Endometrium (tissue), 2 donors: ENCODE measurements around the gene TAS1R2.
"Not testable (repeated sequence)": the region's sequence is repeated elsewhere in the genome, so short reads cannot be mapped to it uniquely, and the experiment has no call there.

Experiments used
- FAIRE-seq: peaks from 2 replicates; lab custom pipeline; 2012; peaks lifted over from hg19 to GRCh38; lab: Jason Lieb, UNC
- donor health status: control.
- donor health status: control.

Gene TAS1R2

DNA sequence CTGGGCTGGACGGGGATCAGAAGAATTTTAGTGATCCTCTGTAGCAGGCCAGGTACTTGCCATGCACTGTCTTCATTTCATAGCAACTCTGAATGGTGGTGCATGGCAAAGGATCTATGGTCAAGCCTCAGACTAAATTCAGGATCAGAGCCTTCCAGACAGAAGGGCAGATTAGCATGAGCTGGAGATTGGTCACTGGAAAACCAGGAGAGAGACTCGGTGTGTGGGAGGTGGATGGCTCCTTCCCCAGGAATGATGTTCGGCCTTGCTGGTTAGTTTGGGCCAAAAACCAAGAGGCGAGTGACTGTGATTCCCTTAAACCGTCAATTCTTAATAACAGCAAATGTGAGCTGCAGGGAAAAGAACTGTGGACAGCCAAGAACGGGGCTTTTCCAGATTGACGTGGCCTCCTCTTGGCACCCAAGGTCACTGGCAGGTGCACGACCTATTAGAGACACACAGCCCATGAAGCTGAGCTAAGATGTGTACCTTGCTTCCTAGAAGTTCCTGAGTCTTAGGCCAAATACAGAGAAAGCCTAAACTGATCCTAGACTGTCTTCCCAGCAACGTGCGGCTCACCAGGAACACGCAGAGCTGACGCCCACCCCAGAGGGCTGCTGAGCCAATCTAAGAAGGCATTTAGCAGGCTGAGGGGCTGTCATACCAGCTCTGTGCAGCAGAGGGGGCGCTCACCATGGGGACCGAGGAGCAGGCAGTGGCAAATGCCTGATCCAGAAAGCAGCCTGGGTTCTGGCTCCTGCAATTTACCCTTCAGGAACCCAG lies 24.4 kb upstream of the TAS1R2 start:
- no peak for FAIRE-seq

DNA sequence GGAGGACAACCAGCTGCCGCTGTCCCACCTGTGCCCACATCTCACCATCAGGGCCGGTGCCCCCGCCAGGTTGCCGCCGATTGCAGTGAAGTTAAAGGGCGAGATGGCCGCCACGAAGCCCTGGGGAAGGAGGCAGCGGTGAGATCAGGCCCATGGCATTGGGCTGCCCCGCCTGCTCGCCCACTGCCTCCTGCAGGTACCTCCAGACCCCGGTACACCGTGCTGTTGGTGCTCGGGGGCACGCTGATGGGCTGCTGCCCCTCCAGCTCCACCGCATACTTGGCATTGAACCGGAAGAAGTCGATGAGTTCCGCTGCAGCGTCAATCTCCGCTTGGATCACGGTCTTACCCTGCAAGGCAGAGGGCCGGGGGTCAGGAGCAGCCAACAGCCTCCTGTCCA lies 23.6 kb upstream of the TAS1R2 start:
- FAIRE-seq: no peak

DNA sequence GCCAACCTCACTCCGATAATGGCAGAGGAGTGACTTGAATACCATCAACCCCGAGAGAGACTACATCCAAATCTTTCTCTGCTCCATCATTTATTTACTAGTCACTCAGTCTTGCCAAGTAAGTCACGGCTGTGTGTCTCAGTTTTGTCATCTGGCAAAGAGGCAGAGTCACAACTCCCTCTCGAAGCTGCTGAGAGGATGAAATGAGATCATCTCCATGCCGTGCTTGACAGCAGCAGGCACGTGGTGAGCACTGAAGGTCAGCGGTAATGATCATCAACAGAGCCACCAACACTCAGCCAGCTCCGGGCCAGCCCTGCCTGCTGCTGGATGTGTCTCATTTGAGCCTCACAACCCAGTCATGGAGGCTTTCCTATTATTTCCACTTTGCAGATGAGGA lies 23.0 kb upstream of the TAS1R2 start:
- no peak for FAIRE-seq

DNA sequence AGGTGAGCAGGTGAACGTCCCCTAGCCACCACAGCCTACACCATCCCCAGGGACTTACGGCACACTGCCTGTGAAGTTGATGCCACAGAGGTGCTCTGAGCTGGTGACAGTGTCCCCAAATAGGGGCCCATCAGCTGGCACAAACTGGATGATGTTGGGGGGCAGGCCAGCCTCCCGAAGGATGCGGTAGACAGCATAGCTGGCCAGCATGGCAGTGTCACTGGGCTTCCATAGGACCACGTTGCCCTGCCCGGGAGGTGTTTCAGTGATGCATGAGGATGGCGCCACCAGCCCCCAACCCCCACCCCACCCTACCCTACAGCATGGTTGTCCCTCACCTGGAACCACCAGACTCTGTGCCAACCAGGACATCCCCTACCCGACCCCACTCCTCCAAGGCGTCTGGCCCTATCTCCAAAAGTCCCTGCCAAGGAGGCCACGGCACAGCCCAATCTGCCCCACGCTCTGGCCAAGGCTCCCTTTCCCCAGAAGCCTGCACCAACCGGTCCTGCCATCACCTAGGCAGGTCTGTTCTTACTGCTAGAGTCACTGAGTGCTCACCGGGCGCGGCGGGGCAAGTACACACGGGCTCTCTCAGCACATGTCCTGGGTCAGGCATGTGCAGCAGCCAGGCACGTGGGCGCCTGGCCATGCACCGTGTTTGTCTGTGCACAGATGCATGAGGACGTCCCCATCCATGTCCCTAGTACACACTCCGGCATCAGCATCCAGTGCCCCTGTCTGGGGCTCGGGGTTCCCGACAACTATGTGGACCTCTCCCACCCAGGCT lies 22.4 kb upstream of the TAS1R2 start:
- no peak for FAIRE-seq

DNA sequence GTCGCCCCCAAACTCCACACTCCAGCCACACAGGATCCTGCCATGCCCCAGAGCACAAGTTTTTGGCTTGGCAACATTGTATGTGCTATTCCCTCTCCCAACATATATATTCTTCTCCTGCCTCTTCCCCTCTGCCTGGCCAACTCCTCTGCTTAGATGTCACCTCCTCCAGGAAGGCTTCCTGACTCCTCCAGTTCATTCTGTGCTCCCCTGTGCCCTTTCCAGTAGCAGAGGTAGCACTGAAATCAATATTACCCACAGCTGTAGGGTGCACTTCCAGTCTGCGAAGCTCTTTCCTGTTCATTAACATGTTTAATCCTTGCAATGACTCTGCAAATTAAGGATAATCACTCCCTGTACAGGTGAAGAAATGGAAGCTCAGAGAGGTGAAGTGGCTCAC lies 21.7 kb upstream of the TAS1R2 start:
- FAIRE-seq: no peak

DNA sequence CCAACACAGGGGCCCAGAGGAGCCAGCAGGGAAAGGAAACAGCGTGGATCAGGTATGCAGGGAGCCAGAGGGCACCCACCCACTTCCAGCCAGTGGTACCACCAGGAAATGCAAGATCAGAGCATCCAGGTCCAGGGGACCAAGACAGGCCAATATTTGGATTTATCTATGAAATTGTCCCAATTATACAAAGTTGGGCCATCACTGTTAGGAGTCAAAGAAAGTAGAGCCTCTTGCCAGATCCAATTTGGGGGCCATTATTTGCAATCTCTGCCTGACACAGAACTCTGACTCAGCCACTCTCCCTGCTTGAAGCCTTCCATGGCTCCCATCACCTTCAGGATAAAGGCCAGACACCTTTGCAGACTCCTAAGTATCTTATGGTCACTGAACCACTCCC lies 21.1 kb upstream of the TAS1R2 start:
- no peak for FAIRE-seq

DNA sequence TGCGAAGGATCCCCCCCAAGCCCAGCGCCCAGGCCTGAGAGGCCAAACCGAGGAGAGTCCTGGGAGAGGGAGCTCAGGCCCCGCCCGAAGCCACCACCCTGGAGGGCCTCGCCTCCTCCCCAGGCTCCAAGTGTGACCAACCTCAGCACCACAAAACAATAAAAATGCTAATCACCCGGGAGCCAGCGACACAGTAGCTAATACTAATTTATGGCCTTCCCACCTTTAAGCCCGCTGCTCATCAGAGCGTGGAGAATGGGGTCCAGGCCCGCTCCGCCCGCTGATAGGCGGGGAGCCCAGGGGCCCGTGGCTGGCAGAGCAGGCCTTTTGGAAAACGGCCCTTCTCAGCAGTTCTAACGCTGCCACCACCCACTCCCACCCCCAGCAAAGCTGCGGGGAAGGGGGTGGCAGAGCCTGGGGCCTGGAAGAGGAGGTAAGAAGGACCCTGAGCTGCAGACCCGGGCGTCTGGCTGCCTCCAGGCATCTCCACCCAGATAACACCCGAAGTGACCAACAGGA lies 20.4 kb upstream of the TAS1R2 start:
- no peak for FAIRE-seq

DNA sequence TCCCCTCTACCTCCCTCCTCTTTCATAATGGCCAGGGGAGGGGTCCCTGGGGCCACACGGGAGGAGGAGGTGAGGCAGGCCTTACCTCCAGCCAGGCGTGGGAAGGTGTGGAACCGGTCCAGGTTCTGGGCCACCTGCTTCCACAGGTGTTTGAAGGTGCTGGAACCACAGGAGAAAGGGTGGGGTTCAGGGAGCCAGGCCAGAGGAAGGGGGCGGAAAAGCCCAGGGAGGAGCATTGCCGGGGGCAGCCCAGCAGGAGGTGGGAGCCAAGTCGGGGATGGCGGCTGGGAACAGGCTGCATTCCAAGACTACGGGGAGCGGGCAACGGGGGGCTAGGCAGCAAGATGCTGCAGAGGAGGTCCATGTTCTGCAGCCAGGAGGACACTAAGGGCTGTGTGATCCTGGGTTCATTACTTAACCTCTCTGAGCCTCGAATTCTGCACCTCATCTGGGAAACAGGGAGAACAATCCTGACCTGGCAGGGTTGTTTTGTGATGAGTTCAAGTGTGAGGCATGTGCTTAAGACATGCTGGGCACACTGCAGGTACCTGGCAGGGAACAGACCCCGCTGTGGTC lies 19.8 kb upstream of the TAS1R2 start:
- no peak for FAIRE-seq

DNA sequence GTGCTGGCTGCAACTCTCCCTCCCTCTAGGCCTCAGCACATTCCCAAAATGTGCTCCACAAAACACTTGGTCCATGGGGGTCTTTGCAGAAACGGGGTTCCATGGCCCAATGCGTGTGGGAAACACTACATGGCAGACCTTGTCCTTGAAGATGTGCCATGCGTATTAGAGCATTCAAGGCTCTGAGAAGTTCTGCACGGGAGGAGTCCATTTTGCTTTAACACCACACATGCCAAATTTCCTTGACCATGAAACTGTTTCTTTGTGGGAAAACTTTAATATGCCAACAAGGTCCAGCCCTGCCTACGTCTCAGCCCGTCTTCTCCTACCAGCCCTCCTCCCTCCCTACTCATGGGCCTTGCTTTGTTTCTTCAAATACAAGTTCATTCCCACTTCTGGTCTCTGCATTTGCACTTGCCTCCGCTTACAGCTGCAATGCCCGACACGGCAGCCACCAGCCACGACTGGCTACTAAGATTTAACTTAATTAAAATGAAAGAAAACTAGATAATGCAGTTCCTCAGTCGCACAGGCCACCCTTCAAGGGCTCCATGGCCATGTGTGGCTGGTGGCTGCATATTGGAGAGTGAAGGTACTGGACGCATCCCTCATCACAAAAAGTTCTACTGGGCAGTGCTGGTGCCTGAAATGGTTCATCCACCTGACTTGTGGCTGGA lies 19.2 kb upstream of the TAS1R2 start:
- no peak for FAIRE-seq

DNA sequence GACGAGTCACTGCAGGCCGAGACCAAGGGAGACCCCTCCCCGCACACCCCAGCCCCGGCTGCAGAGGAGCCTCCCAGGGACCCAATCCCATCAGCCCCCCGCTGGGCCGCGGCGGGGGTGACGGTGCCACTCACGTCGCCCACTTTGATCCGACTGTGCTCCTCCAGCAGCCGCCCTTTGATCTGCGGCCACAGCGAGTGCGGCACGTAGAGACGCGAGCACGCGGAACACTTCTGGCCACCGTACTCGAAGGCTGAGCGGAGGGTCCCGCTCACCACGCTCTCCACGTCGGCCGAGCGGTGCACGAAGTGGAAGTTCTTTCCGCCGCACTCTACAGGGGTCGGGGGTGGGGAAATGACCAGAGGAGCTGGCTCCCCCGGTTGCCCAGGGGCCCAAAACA lies 17.8 kb upstream of the TAS1R2 start:
- no peak for FAIRE-seq

DNA sequence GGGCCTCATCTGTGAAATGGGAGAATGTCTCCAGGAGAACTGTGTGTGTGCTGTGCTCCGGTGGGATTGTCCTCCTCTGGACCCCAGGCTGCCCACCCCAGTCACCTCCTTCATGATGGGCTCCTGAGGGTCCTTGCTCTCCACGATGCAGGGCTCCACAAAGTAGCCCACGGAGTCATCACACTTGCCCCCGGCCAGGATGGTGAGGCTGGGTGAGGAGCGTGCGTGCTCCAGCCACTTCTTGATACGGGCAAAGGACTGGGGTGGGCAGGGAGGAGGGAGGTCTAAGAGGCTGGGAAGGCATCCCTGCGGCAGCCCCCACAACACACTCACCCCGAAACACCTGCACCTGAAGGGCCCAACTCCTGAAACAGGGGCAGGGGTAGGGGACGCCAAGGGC lies 16.8 kb upstream of the TAS1R2 start:
- FAIRE-seq: no peak

DNA sequence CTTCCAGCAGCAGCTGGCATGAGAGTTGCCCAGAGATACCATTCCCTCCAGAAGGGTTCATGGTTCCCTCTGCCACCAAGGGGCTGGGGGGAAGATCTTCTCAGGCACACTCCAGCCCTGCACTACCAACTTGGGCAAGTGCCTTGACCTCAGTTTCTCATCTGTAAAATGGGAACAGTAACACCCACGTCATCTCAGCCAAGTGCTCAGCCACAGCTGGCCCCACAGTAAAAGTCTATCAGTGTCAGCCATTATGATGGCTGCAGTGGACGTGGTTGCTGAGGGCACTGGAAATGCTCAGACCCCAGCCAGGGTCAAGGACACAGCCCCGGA lies 16.3 kb upstream of the TAS1R2 start:
- no peak for FAIRE-seq

DNA sequence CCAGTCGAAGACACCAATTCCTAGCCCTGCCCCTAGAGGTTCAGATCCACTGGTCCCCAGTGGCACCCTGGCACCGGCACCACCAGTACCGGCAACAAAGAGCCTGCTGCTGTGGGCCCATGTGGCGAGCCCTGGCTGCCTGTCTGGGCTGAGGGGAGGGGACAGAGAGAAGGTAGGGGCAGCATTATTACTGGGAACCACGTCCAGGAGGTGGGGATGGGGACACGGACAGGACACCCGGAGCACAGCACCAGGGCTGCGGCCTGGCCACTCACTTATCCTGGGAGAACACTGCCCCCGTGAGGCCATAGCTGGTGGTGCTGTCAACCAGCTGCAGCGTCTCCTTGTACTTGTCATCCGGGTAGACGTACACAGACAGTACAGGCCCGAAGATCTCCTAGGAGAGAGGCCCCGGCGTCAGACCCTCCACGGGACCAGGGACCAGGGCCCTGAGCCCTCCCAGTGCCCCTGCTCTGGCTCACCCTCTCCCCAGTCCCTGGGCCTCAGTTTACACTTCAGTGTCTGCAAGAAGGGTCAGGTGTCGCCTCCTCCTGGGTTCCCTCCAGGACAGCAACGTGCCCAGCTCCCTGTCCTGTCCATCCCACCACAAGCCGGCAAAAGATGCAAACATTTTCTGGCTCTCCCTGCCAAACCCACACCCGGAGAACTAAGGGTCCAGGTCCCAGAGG lies 15.8 kb upstream of the TAS1R2 start:
- FAIRE-seq: no peak

DNA sequence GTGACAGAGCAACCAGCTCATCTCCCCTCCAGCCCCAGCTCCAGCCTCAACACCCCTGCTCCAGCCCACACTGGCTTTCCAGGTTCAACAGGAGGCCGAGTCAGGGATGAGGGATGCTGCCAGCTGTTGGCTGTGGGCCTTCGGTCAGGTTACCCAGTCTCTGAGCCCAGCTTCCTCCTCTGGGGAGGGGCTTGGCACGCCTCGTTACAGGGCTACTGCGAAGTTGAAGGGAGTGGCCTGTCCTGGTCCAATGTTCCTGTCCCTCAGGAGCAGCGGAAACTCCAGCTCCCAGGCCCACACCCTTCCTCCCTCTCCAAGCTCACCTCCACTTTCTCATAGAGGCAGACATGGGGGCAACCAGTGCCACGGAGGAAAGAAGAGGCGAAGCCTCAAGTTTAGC lies 15.1 kb upstream of the TAS1R2 start:
- no peak for FAIRE-seq

DNA sequence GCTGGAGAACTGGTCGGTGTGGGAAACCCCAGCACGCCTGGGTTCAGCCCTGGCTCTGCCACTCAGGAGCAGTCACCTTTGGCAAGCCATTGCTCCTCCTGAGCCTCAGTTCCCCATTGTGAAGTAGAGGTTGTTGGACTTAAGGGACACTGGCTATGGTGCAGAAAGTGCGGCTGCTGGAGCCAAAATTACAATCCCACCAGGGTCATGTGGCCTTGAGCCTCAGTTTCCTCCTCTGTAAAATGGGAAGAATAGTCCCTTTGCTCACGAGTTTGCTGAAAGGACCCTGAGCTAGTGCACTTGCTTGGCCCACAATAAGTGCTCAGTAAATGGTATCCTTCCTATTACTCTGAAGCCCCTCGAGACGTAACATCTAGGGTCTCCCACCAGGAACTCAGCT lies 14.6 kb upstream of the TAS1R2 start:
- no peak for FAIRE-seq

DNA sequence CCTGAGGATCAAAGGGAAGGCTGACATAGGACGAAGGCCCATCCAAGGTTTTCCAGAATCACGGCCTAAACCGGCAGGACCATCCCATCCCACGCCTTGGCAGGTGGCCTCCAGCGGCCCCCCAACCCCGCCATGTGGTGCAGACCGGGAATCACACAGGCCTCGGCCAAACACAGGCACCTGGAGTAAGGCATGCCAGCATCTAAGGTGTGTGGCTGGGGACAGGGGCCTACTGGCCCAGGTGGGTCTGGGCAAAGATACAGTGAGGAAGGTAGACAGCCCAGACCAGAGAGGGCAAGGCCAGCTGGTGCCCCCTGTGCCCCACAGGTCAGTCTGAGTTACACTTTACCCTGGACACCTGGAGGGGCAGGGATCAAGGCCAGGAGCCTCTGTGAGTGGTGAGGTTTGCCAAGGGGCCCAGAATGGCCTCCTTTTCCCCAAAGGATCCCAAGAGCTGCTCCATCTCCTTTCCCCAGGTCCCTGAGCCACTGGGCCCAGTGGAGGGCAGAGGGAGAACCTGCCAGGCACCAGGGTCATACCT lies 12.7 kb upstream of the TAS1R2 start:
- FAIRE-seq: no peak

DNA sequence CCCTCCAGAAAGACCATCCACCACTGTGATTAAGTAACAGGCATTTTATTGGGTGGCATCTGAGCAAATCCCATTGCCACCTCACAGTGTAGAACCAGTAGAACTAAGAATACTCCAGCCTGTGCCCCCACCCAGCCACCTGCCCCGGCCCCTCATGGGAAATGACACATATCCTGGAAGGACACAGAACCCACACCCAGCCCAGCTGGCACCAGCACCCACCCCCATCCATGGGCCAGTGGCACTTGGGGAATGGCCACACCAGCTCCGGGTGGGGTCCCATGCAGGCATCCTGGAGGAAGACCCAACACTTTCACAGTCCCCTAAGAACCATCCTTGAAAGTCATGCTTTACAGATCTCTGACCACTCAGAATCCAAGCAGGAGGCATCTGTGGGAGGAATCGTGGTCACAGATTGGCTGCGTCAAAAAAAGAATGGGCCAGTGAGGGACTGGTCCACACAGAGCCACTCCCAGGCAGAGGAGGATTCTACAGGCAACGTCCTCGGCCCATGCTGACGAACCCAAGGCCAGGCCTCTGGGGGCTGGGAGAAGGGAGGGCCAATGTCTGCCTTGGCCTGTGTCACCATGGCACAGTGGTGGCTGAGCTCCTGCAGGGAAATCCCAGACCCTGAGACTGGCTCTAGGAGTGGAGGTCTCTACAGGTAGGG lies 12.1 kb upstream of the TAS1R2 start:
- FAIRE-seq: no peak

DNA sequence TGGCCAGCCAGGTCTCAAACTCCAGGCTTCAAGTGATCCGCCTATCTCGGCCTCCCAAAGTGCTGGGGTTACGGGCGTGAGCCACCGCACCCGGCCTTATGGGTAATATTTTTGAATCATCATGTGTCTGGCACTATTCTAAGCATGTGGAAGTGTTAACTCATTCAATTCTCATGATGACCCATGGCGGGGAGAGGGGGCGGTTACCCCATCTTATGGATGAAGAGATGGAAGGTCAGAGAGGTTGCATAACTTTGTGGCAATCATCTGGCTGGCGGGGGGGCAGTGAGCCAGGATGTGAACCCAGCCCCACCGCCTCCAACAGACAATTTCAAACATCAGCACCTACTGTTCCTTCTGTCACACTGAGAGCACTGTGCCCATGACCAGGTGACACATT lies 11.5 kb upstream of the TAS1R2 start:
- FAIRE-seq: no peak

DNA sequence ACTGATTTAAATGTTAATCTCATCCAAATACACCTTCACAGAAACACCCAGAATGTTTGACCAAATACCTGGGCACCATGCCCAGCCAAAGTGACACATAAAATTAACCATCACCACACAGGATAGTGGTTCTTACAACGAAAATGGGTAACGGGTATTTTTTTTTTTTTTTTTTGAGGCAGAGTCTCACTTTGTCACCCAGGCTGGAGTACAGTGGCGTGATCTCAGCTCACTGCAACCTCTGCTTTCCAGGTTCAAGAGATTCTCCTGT lies 11.1 kb upstream of the TAS1R2 start:
- not testable (repeated sequence) for FAIRE-seq

DNA sequence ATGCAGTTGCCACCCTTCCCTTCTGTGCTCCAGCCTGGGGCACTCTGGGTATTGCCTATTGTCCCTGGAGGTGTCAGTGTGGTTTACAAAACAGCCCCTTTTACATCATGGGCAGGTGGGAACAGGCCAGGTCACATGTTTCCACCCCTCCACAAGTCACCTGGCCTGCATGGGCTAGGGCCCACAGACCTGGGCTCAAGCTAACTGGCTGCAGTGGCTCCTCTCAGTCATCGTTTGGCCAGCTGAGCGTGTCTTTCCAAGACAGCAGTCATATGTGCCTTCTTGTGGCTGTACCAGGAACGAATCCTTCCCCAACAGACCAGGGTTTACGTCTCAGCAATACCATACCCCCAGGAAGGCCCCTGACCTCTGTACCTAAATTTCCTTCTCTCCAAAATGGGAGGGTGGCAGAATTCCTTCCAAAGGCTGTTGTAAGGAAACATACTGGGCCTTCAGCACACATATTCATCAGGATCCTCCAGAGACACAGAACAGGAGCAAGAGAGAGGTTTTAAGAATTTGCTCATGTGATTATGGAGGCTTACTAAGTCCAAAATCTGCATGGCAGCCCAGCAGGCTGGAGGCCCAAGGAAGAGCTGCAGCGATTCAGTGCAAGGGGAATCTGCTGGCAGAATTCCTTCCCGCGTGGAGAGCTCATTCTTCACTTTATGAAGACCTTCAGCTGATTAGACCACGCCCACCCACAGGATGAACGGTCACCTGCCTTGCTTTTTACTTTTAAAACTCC lies 10.6 kb upstream of the TAS1R2 start:
- FAIRE-seq: no peak
